C4-2B (cell line): ENCODE data around the gene CS.

Experiments used
- CTCF ChIP-seq: fragments of 450-650 bp; conservative IDR thresholded peaks from 2 replicates; pipeline ENCODE4 v1.5.1; 2017; ENCODE audit warnings: mild to moderate bottlenecking
- ZFX ChIP-seq: fragments of 450-650 bp; IDR thresholded peaks from 2 replicates; pipeline ENCODE4 v1.6.1; 2017

GRCh38 chr12:56258068-56258819 is 41.9 kb downstream of the CS start, which contains the start of gene ANKRD52:
- TF ChIP-seq CTCF (peak; percentile 96), ZFX (peak; percentile 100)
